Measurements from ENCODE around the gene GJA3. TPM values are rescaled to one million over a fixed set of nuclear protein-coding genes. Genes with fewer than 3 reads are reported as not detected.

The GJA3 gene
- total and polyA plus RNA-seq, 2 donors (not counting 1 experiment from before 2014, with no cell fraction given) = 0.28 to 0.59 TPM

DNA sequence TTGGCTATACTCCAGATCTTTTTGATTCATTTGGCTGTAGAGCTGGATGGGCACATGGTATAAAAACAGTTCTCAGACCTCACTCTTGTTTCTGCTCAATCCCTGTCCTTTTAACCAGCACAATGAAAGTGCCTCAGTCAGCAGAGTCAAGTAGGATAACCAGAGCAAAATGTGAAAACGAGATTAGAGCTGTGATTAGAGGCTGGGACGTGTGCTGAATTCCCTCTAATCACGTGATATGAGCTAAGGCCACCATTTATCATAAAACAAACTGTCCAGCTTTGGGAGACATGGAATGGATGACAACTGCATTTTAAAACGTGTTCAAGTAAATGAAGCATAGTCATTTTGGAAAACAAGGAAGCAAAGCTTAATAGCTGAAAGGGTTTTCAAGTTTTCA is 54.1 kb downstream of the GJA3 start:
- ATAC-seq (ENCODE audit: low read depth) = no peak
- no peak for DNase-seq
- H2AFZ ChIP-seq (ENCODE audit: insufficient read depth, low read depth, low read length, poor library complexity, severe bottlenecking) = no peak overlapping the region
- Mint-ChIP-seq H3K4me1 (no peaks in the 10 kb centered on the region), H3K4me3 (no peak overlapping the region), H3K27me3 (peaks cover 46% of the 10 kb centered on the region), H3K9me3 (ENCODE audit: insufficient read depth) (no peaks in the 10 kb centered on the region), H3K27ac (no peak overlapping the region)
- H3K36me3 ChIP-seq (replicated peaks in 1 of 2; ENCODE audit: control extremely low read depth in 1 of 2, control insufficient read depth in 1 of 2, extremely low read depth in 1 of 2, insufficient read depth in 2 of 2, low read length in 1 of 2) = no peaks in the 10 kb centered on the region
- TF ChIP-seq EZH2 (IDR thresholded peaks at IDR 0.05; ENCODE audit: borderline replicate concordance, insufficient read depth, low read depth, low read length, poor library complexity, severe bottlenecking) = no peak
- no peak overlapping the region for H3K9ac ChIP-seq (ENCODE audit: low read length)
- ChIA-PET POLR2A (no interaction called here), CTCF (interaction anchor here (0.9 to 1.0 kb wide), 2 partner anchors 10 to 19 kb away, joined by 3 read pairs; no protein-coding TSS in a partner anchor)
- H3K4me1 ChIP-seq (ENCODE audit: control insufficient read depth in 2 of 2, insufficient read depth in 2 of 2, low read length in 2 of 2) = no peaks in the 10 kb centered on the region
- H3K4me2 ChIP-seq (replicated peaks; ENCODE audit: low read depth, low read length, poor library complexity, severe bottlenecking) = no peak overlapping the region
- no peaks in the 10 kb centered on the region for H4K20me1 ChIP-seq (ENCODE audit: control insufficient read depth, insufficient read depth, low read length, poor library complexity, severe bottlenecking)
- no peaks in the 10 kb centered on the region for H3K9me3 ChIP-seq (ENCODE audit: control extremely low read depth in 1 of 3, control insufficient read depth in 2 of 3, insufficient read depth in 1 of 3, low read length in 2 of 3)
- H3K4me3 ChIP-seq (ENCODE audit: control extremely low read depth in 1 of 5, extremely low read depth in 1 of 5, insufficient read depth in 1 of 5, low read depth in 2 of 5, low read length in 4 of 5) = no peak overlapping the region
- H3K79me2 ChIP-seq (ENCODE audit: control insufficient read depth, insufficient read depth, low read length) = no peaks in the 10 kb centered on the region
- peaks cover 0 to 12% (median 1%) of the 10 kb centered on the region in 4 experiments for H3K27me3 ChIP-seq (replicated peaks in 1 of 4; ENCODE audit: control extremely low read depth in 1 of 4, control insufficient read depth in 3 of 4, insufficient read depth in 4 of 4, low read length in 3 of 4)
- no peak overlapping the region for H3K27ac ChIP-seq (ENCODE audit: low read length in 2 of 2)
- 22% methylated on average over 1 of the region's 4 CpGs for WGBS (ENCODE audit: insufficient coverage)
- intact Hi-C loops (cut with micrococcal nuclease) = no loop called here

DNA sequence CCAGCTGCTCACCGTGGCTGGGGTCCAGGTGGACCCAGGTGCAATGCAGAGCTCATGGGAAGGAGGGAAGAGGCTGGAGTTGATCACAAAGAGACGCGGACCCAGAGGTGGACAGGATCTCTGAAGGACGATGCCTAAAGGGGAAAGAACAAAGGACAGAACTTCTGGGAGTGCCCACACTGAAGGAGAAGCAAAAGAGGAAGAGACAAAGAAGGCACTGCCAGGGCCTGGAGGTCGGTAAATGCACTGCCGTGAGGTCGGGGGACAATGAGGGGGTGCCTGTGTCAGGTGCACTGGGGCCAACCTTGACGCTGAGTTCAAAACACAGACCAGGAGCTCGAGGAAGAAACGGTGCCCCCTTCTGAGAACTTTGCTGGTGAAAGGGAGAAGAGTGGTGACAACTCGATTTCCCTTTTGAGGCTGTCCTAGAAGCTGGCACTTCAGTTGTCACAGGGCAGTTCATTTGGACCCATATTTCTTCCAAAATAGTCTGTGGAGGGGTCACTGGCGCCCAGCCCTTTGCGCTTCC is 55.6 kb downstream of the GJA3 start:
- Histone ChIP-seq H3K79me2 (ENCODE audit: control insufficient read depth, insufficient read depth, low read length) (no peaks in the 10 kb centered on the region), H3K9me3 (ENCODE audit: control extremely low read depth in 1 of 3, control insufficient read depth in 2 of 3, insufficient read depth in 1 of 3, low read length in 2 of 3) (no peaks in the 10 kb centered on the region), H3K4me3 (ENCODE audit: control extremely low read depth in 1 of 5, extremely low read depth in 1 of 5, insufficient read depth in 1 of 5, low read depth in 2 of 5, low read length in 4 of 5) (no peak overlapping the region), H2AFZ (ENCODE audit: insufficient read depth, low read depth, low read length, poor library complexity, severe bottlenecking) (no peak overlapping the region), H4K20me1 (ENCODE audit: control insufficient read depth, insufficient read depth, low read length, poor library complexity, severe bottlenecking) (no peaks in the 10 kb centered on the region), H3K27ac (ENCODE audit: low read length in 2 of 2) (no peak overlapping the region), H3K9ac (ENCODE audit: low read length) (no peak overlapping the region), H3K27me3 (replicated peaks in 1 of 4; ENCODE audit: control extremely low read depth in 1 of 4, control insufficient read depth in 3 of 4, insufficient read depth in 4 of 4, low read length in 3 of 4) (peaks cover 0 to 12% (median 1%) of the 10 kb centered on the region in 4 experiments), H3K4me1 (ENCODE audit: control insufficient read depth in 2 of 2, insufficient read depth in 2 of 2, low read length in 2 of 2) (no peaks in the 10 kb centered on the region), H3K4me2 (replicated peaks; ENCODE audit: low read depth, low read length, poor library complexity, severe bottlenecking) (no peak overlapping the region), H3K36me3 (replicated peaks in 1 of 2; ENCODE audit: control extremely low read depth in 1 of 2, control insufficient read depth in 1 of 2, extremely low read depth in 1 of 2, insufficient read depth in 2 of 2, low read length in 1 of 2) (no peaks in the 10 kb centered on the region)
- H3K4me3 Mint-ChIP-seq = no peak overlapping the region
- 91% methylated on average over 13 of the region's 13 CpGs for WGBS (ENCODE audit: insufficient coverage)
- no peaks in the 10 kb centered on the region for H3K4me1 Mint-ChIP-seq
- POLR2A ChIA-PET = no interaction called here
- no peak for DNase-seq
- ATAC-seq (ENCODE audit: low read depth) = no peak
- CTCF ChIA-PET = no interaction called here
- H3K9me3 Mint-ChIP-seq (ENCODE audit: insufficient read depth) = no peaks in the 10 kb centered on the region
- TF ChIP-seq EZH2 (IDR thresholded peaks at IDR 0.05; ENCODE audit: borderline replicate concordance, insufficient read depth, low read depth, low read length, poor library complexity, severe bottlenecking) = no peak
- TF ChIP-seq, protein P1, sequence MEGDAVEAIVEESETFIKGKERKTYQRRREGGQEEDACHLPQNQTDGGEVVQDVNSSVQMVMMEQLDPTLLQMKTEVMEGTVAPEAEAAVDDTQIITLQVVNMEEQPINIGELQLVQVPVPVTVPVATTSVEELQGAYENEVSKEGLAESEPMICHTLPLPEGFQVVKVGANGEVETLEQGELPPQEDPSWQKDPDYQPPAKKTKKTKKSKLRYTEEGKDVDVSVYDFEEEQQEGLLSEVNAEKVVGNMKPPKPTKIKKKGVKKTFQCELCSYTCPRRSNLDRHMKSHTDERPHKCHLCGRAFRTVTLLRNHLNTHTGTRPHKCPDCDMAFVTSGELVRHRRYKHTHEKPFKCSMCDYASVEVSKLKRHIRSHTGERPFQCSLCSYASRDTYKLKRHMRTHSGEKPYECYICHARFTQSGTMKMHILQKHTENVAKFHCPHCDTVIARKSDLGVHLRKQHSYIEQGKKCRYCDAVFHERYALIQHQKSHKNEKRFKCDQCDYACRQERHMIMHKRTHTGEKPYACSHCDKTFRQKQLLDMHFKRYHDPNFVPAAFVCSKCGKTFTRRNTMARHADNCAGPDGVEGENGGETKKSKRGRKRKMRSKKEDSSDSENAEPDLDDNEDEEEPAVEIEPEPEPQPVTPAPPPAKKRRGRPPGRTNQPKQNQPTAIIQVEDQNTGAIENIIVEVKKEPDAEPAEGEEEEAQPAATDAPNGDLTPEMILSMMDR (IDR thresholded peaks at IDR 0.05) = no peak
- intact Hi-C loops (cut with micrococcal nuclease) = no loop called here
- peaks cover 57% of the 10 kb centered on the region for H3K27me3 Mint-ChIP-seq
- no peak overlapping the region for H3K27ac Mint-ChIP-seq
